Suprapubic skin (tissue), 4 donors: ENCODE results near the gene ACBD6.

Experiments used
- EP300 ChIP-seq: sonication (generic); formaldehyde crosslinking; IDR thresholded peaks from one replicate; pipeline ENCODE4 v1.6.1; 2017; ENCODE audit warnings: antibody characterized with exemption
- POLR2A ChIP-seq, 2 donors: fragments of 450-650 bp; IDR thresholded peaks; one replicate each; pipeline ENCODE4 v1.6.1; 2017; ENCODE audit warnings: antibody characterized with exemption in 2 of 2, mild to moderate bottlenecking in 2 of 2, moderate library complexity in 2 of 2
- POLR2AphosphoS5 ChIP-seq, 3 donors: sonication (generic); formaldehyde crosslinking; IDR thresholded peaks; one replicate each; pipeline ENCODE4 v1.6.1; 2017; ENCODE audit warnings: antibody characterized with exemption in 3 of 3
- TF ChIP-seq, protein P1 (sequence below), 2 donors: fragments of 200-600 bp in 1 of 2; fragments of 450-650 bp in 1 of 2; sonication (generic) in 1 of 2; IDR thresholded peaks; one replicate each; pipeline ENCODE4 v1.5.1; 2016 to 2019; ENCODE audit warnings: antibody characterized with exemption in 2 of 2, mild to moderate bottlenecking in 1 of 2, moderate library complexity in 1 of 2

DNA sequence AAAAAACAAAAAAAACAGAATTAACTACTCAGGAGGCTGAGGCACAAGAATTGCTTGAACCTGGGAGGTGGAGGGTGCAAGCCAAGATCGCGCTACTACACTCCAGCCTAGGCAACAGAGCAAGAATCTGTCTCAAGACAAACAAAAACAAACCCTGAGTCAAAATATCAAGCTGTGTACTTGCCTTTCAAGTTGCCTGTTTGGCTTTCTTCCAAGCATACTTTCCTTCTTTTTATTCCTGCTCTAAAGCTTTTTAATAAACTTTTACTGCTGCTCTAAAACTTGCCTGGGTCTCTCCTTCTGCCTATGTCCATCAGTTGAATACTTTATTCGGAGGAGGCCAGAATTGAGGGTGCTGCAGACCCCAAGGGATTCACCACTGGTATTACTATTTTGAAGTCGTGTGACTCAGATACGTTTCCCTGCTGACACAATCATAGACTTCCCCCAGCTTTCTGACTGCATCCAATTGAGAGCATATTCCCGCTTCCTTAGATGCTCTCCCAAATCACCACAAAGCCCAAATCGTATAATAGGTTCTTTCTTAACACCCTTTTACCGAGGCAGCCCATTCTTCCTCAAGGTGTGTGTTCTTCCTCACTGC lies 3.5 kb upstream of the ACBD6 start:
- no peak for TF ChIP-seq POLR2A (IDR thresholded peaks at IDR 0.05)
- no peak for TF ChIP-seq POLR2AphosphoS5 (IDR thresholded peaks at IDR 0.05)
- TF ChIP-seq, protein P1, sequence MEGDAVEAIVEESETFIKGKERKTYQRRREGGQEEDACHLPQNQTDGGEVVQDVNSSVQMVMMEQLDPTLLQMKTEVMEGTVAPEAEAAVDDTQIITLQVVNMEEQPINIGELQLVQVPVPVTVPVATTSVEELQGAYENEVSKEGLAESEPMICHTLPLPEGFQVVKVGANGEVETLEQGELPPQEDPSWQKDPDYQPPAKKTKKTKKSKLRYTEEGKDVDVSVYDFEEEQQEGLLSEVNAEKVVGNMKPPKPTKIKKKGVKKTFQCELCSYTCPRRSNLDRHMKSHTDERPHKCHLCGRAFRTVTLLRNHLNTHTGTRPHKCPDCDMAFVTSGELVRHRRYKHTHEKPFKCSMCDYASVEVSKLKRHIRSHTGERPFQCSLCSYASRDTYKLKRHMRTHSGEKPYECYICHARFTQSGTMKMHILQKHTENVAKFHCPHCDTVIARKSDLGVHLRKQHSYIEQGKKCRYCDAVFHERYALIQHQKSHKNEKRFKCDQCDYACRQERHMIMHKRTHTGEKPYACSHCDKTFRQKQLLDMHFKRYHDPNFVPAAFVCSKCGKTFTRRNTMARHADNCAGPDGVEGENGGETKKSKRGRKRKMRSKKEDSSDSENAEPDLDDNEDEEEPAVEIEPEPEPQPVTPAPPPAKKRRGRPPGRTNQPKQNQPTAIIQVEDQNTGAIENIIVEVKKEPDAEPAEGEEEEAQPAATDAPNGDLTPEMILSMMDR (IDR thresholded peaks at IDR 0.05): no peak
- no peak for TF ChIP-seq EP300
